Measurements from ENCODE around the gene RANBP1. TPM values are rescaled to one million over a fixed set of nuclear protein-coding genes. Genes with fewer than 3 reads are reported as not detected.

Gene RANBP1
- total and polyA plus RNA-seq, 2 donors (not counting 1 experiment from before 2014, with no cell fraction given): 67.0 to 77.6 TPM

- Histone ChIP-seq H3K4me1 (ENCODE audit: control insufficient read depth in 2 of 2, insufficient read depth in 2 of 2, low read length in 2 of 2) (peaks cover 0 to 2% of the 10 kb centered on the region in 2 donors), H3K9ac (ENCODE audit: low read length) (no peak overlapping the region), H3K4me3 (ENCODE audit: control extremely low read depth in 1 of 5, extremely low read depth in 1 of 5, insufficient read depth in 1 of 5, low read depth in 2 of 5, low read length in 4 of 5) (no peak overlapping the region), H3K27me3 (replicated peaks in 1 of 4; ENCODE audit: control extremely low read depth in 1 of 4, control insufficient read depth in 3 of 4, insufficient read depth in 4 of 4, low read length in 3 of 4) (no peaks in the 10 kb centered on the region), H3K36me3 (replicated peaks in 1 of 2; ENCODE audit: control extremely low read depth in 1 of 2, control insufficient read depth in 1 of 2, extremely low read depth in 1 of 2, insufficient read depth in 2 of 2, low read length in 1 of 2) (peaks cover 0 to 42% of the 10 kb centered on the region in 2 experiments), H4K20me1 (ENCODE audit: control insufficient read depth, insufficient read depth, low read length, poor library complexity, severe bottlenecking) (no peaks in the 10 kb centered on the region), H3K27ac (ENCODE audit: low read length in 2 of 2) (no peak overlapping the region), H3K79me2 (ENCODE audit: control insufficient read depth, insufficient read depth, low read length) (no peaks in the 10 kb centered on the region), H3K9me3 (ENCODE audit: control extremely low read depth in 1 of 3, control insufficient read depth in 2 of 3, insufficient read depth in 1 of 3, low read length in 2 of 3) (no peaks in the 10 kb centered on the region), H3K4me2 (replicated peaks; ENCODE audit: low read depth, low read length, poor library complexity, severe bottlenecking) (no peak overlapping the region), H2AFZ (ENCODE audit: insufficient read depth, low read depth, low read length, poor library complexity, severe bottlenecking) (no peak overlapping the region)
- Mint-ChIP-seq H3K4me3 (no peak overlapping the region), H3K4me1 (peaks cover 7% of the 10 kb centered on the region), H3K9me3 (ENCODE audit: insufficient read depth) (no peaks in the 10 kb centered on the region), H3K27ac (no peak overlapping the region), H3K27me3 (no peaks in the 10 kb centered on the region)
- TF ChIP-seq EZH2 (IDR thresholded peaks at IDR 0.05; ENCODE audit: borderline replicate concordance, insufficient read depth, low read depth, low read length, poor library complexity, severe bottlenecking) (no peak), CTCF (IDR thresholded peaks at IDR 0.05) (no peak)
- intact Hi-C loops (cut with micrococcal nuclease): no loop called here
- DNase-seq: no peak
- ChIA-PET POLR2A (no interaction called here), CTCF (interaction anchor here (1.0 kb wide), 1 partner anchor 16 kb away, joined by 4 read pairs; no protein-coding TSS in a partner anchor)
- WGBS (ENCODE audit: insufficient coverage): 93% methylated on average over 20 of the region's 20 CpGs
- no peak for ATAC-seq (ENCODE audit: low read depth)
Measured at GRCh38 chr22:20106205-20106848, 9.6 kb upstream of the RANBP1 start.

GRCh38 chr22:20106849-20107237, 9.1 kb upstream of the RANBP1 start:
- Histone ChIP-seq H3K79me2 (ENCODE audit: control insufficient read depth, insufficient read depth, low read length) (no peaks in the 10 kb centered on the region), H3K27ac (ENCODE audit: low read length in 2 of 2) (no peak overlapping the region), H3K4me1 (ENCODE audit: control insufficient read depth in 2 of 2, insufficient read depth in 2 of 2, low read length in 2 of 2) (peaks cover 0 to 6% of the 10 kb centered on the region in 2 donors), H2AFZ (ENCODE audit: insufficient read depth, low read depth, low read length, poor library complexity, severe bottlenecking) (no peak overlapping the region), H3K4me2 (replicated peaks; ENCODE audit: low read depth, low read length, poor library complexity, severe bottlenecking) (no peak overlapping the region), H3K9me3 (ENCODE audit: control extremely low read depth in 1 of 3, control insufficient read depth in 2 of 3, insufficient read depth in 1 of 3, low read length in 2 of 3) (no peaks in the 10 kb centered on the region), H4K20me1 (ENCODE audit: control insufficient read depth, insufficient read depth, low read length, poor library complexity, severe bottlenecking) (no peaks in the 10 kb centered on the region), H3K9ac (ENCODE audit: low read length) (no peak overlapping the region), H3K36me3 (replicated peaks in 1 of 2; ENCODE audit: control extremely low read depth in 1 of 2, control insufficient read depth in 1 of 2, extremely low read depth in 1 of 2, insufficient read depth in 2 of 2, low read length in 1 of 2) (peaks cover 0 to 41% of the 10 kb centered on the region in 2 experiments), H3K4me3 (ENCODE audit: control extremely low read depth in 1 of 5, extremely low read depth in 1 of 5, insufficient read depth in 1 of 5, low read depth in 2 of 5, low read length in 4 of 5) (no peak overlapping the region), H3K27me3 (replicated peaks in 1 of 4; ENCODE audit: control extremely low read depth in 1 of 4, control insufficient read depth in 3 of 4, insufficient read depth in 4 of 4, low read length in 3 of 4) (no peaks in the 10 kb centered on the region)
- intact Hi-C loops (cut with micrococcal nuclease): no loop called here
- H3K4me1 Mint-ChIP-seq: peaks cover 9% of the 10 kb centered on the region
- H3K27ac Mint-ChIP-seq: no peak overlapping the region
- no peaks in the 10 kb centered on the region for H3K27me3 Mint-ChIP-seq
- ChIA-PET CTCF (no interaction called here), POLR2A (no interaction called here)
- H3K9me3 Mint-ChIP-seq (ENCODE audit: insufficient read depth): no peaks in the 10 kb centered on the region
- DNase-seq (no peak), ATAC-seq (ENCODE audit: low read depth) (no peak)
- no peak overlapping the region for H3K4me3 Mint-ChIP-seq
- TF ChIP-seq CTCF (IDR thresholded peaks at IDR 0.05) (no peak), EZH2 (IDR thresholded peaks at IDR 0.05; ENCODE audit: borderline replicate concordance, insufficient read depth, low read depth, low read length, poor library complexity, severe bottlenecking) (no peak)
- WGBS (ENCODE audit: insufficient coverage): 94% methylated on average over 7 of the region's 10 CpGs
